Measurements from ENCODE around the gene PRDM8. TPM values are rescaled to one million over a fixed set of nuclear protein-coding genes. Genes with fewer than 3 reads are reported as not detected.

PRDM8 gene
- total RNA-seq, 1 experiment from 2014 or later = 0.09 TPM

DNA sequence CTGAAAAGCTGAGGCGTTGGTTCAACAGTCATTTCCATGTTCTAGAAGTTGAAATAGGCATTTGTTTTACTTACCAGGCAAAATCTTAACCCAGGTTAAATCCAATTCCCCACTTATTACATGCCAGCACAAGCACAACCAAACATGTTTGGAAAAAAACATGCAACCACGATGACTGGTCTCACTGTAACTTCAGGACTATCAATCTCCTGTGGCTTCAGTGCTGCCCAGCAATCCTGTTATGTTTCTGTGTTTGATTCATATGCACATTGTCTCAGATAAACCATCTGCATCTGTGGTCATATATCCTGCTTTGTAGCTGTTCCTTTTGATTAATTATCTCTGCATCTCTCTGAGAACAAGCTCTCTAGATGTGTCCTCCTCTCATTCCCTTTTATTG is 28.3 kb downstream of the PRDM8 start:
- POLR2A ChIA-PET (ENCODE audit: low non-redundant PET) = no interaction called here
- CTCF ChIA-PET = no interaction called here
- H3K9me3 ChIP-seq (ENCODE audit: low read depth, low read length, poor library complexity, severe bottlenecking) = no peaks in the 10 kb centered on the region
- no peak for TF ChIP-seq EZH2 (IDR thresholded peaks at IDR 0.05; ENCODE audit: borderline replicate concordance, low read depth, low read length, poor library complexity, severe bottlenecking)
- TF ChIP-seq, protein P1, sequence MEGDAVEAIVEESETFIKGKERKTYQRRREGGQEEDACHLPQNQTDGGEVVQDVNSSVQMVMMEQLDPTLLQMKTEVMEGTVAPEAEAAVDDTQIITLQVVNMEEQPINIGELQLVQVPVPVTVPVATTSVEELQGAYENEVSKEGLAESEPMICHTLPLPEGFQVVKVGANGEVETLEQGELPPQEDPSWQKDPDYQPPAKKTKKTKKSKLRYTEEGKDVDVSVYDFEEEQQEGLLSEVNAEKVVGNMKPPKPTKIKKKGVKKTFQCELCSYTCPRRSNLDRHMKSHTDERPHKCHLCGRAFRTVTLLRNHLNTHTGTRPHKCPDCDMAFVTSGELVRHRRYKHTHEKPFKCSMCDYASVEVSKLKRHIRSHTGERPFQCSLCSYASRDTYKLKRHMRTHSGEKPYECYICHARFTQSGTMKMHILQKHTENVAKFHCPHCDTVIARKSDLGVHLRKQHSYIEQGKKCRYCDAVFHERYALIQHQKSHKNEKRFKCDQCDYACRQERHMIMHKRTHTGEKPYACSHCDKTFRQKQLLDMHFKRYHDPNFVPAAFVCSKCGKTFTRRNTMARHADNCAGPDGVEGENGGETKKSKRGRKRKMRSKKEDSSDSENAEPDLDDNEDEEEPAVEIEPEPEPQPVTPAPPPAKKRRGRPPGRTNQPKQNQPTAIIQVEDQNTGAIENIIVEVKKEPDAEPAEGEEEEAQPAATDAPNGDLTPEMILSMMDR (conservative IDR thresholded peaks at IDR 0.05; ENCODE audit: low read depth, low read length) = no peak
- DNase-seq (ENCODE audit: low spot score) = no peak
- H3K4me1 ChIP-seq (ENCODE audit: insufficient read depth, low read length, poor library complexity, severe bottlenecking) = no peaks in the 10 kb centered on the region
- H3K36me3 ChIP-seq (ENCODE audit: insufficient read depth, low read length, poor library complexity, severe bottlenecking) = no peaks in the 10 kb centered on the region
- H3K27ac ChIP-seq (ENCODE audit: low read depth, low read length, poor library complexity, severe bottlenecking) = no peak overlapping the region
- no peak overlapping the region for H3K4me3 ChIP-seq (ENCODE audit: low read depth, low read length, poor library complexity, severe bottlenecking)
- H3K27me3 ChIP-seq (replicated peaks; ENCODE audit: insufficient read depth, low read depth, low read length, poor library complexity) = peaks cover 18% of the 10 kb centered on the region
- intact Hi-C loops (cut with micrococcal nuclease; ENCODE audit: unreplicated experiment) = no loop called here
- BruUV-seq (replicated peaks) = no TSS peak

DNA sequence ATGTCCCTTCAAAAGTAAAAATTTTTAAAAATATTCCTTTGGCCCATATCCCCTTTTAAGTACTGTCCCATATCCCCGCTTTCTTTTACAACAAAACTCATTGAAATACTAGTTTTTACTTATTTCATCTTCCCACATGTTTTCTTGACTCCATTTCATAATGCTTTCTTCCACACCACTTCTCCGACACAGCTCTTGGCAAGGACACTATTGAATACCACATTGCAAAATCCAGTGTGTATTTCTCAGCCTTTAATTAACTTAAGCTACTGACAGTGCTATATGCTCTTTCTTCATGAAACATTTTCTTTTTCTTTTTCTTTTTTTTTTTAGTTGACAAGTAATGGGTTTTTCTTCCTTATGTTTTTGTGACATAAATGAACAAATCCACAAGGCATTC is 28.8 kb downstream of the PRDM8 start:
- DNase-seq (ENCODE audit: low spot score) = no peak
- Histone ChIP-seq H3K36me3 (ENCODE audit: insufficient read depth, low read length, poor library complexity, severe bottlenecking) (no peaks in the 10 kb centered on the region), H3K9me3 (ENCODE audit: low read depth, low read length, poor library complexity, severe bottlenecking) (no peaks in the 10 kb centered on the region), H3K27ac (ENCODE audit: low read depth, low read length, poor library complexity, severe bottlenecking) (no peak overlapping the region), H3K27me3 (replicated peaks; ENCODE audit: insufficient read depth, low read depth, low read length, poor library complexity) (peaks cover 21% of the 10 kb centered on the region), H3K4me1 (ENCODE audit: insufficient read depth, low read length, poor library complexity, severe bottlenecking) (no peaks in the 10 kb centered on the region), H3K4me3 (ENCODE audit: low read depth, low read length, poor library complexity, severe bottlenecking) (no peak overlapping the region)
- POLR2A ChIA-PET (ENCODE audit: low non-redundant PET) = no interaction called here
- intact Hi-C loops (cut with micrococcal nuclease; ENCODE audit: unreplicated experiment) = no loop called here
- TF ChIP-seq, protein P1 (conservative IDR thresholded peaks at IDR 0.05; ENCODE audit: low read depth, low read length) = no peak
- TF ChIP-seq EZH2 (IDR thresholded peaks at IDR 0.05; ENCODE audit: borderline replicate concordance, low read depth, low read length, poor library complexity, severe bottlenecking) = no peak
- BruUV-seq (replicated peaks) = no TSS peak
- CTCF ChIA-PET = no interaction called here

GRCh38 chr4:80228460-80228859 is 31.2 kb downstream of the PRDM8 start:
- DNase-seq (ENCODE audit: low spot score) = no peak
- H3K36me3 ChIP-seq (ENCODE audit: insufficient read depth, low read length, poor library complexity, severe bottlenecking) = no peaks in the 10 kb centered on the region
- no TSS peak for BruUV-seq (replicated peaks)
- peaks cover 36% of the 10 kb centered on the region for H3K27me3 ChIP-seq (replicated peaks; ENCODE audit: insufficient read depth, low read depth, low read length, poor library complexity)
- CTCF ChIA-PET = no interaction called here
- no peak overlapping the region for H3K27ac ChIP-seq (ENCODE audit: low read depth, low read length, poor library complexity, severe bottlenecking)
- no peak for TF ChIP-seq EZH2 (IDR thresholded peaks at IDR 0.05; ENCODE audit: borderline replicate concordance, low read depth, low read length, poor library complexity, severe bottlenecking)
- TF ChIP-seq, protein P1 (conservative IDR thresholded peaks at IDR 0.05; ENCODE audit: low read depth, low read length) = no peak
- no peaks in the 10 kb centered on the region for H3K4me1 ChIP-seq (ENCODE audit: insufficient read depth, low read length, poor library complexity, severe bottlenecking)
- H3K9me3 ChIP-seq (ENCODE audit: low read depth, low read length, poor library complexity, severe bottlenecking) = no peaks in the 10 kb centered on the region
- no peak overlapping the region for H3K4me3 ChIP-seq (ENCODE audit: low read depth, low read length, poor library complexity, severe bottlenecking)
- intact Hi-C loops (cut with micrococcal nuclease; ENCODE audit: unreplicated experiment) = no loop called here
- POLR2A ChIA-PET (ENCODE audit: low non-redundant PET) = no interaction called here

Data from A673 (cell line).